Measurements from ENCODE around the gene MCF2L.

The MCF2L gene

GRCh38 chr13:113141601-113141970 lies 172.6 kb downstream of the MCF2L start:
- no peak for DNase-seq

- no peak for DNase-seq
Observed at GRCh38 chr13:113142876-113143275, 173.9 kb downstream of the MCF2L start.

GRCh38 chr13:113143466-113144254 lies 174.6 kb downstream of the MCF2L start:
- no peak for DNase-seq

GRCh38 chr13:113144255-113144629 lies 175.2 kb downstream of the MCF2L start:
- no peak for DNase-seq

- no peak for DNase-seq
Observed at GRCh38 chr13:113145496-113145895, 176.5 kb downstream of the MCF2L start.

DNA sequence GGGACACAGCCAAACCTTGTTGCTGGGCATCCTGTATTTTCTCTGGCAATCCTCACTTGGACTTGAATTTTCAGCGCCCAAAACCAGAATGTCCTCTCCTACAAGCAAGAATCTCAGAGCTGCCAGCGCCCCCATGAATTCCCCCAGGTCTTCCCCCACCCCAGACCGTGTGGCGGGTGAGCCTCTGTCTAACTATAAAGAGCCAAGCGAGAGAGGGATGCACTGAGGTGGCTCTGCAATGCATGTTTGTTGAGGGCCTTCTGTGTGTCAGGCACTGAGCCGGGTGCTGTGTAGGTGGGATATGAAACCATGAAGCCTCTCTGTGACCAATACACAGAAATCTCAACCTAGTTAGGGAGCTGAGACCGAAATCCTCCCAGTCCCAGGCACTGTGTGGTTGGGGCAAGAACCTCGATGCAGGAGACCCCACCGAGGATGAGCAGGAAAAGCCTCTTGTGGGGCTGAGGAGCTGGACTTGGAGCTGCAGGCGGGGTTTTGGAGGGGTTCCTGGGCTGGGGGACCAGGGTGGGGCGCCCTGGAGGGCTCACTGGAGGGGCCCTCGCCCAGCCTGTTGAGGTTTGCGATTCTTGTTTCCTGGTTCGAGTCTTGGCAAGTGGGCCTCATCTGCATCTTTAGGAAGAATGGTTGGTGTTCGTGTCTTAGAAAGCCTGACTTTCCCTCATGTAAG lies 177.0 kb downstream of the MCF2L start:
- no peak for DNase-seq

- DNase-seq = no peak
Observed at GRCh38 chr13:113146750-113147149, 177.7 kb downstream of the MCF2L start.

DNA sequence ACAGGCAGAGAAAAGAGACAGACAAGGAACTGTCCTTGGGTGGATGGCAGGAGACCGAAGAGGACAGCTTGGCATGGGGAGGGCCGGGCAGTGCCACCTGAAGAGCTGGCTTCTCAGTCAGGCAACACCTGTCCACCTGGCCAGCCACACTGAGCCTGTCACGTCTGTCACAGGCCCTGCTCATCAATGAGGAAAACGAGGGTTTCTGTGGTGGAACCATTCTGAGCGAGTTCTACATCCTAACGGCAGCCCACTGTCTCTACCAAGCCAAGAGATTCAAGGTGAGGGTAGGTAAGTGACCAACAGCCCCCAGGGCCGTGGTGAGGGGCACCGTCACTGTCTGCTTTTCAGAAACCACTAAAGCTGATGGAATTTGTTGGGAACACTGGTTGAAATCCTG lies 178.2 kb downstream of the MCF2L start:
- no peak for DNase-seq

GRCh38 chr13:113148407-113148806 lies 179.4 kb downstream of the MCF2L start:
- DNase-seq = no peak

DNA sequence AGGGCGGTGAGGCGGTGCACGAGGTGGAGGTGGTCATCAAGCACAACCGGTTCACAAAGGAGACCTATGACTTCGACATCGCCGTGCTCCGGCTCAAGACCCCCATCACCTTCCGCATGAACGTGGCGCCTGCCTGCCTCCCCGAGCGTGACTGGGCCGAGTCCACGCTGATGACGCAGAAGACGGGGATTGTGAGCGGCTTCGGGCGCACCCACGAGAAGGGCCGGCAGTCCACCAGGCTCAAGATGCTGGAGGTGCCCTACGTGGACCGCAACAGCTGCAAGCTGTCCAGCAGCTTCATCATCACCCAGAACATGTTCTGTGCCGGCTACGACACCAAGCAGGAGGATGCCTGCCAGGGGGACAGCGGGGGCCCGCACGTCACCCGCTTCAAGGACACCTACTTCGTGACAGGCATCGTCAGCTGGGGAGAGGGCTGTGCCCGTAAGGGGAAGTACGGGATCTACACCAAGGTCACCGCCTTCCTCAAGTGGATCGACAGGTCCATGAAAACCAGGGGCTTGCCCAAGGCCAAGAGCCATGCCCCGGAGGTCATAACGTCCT lies 180.0 kb downstream of the MCF2L start:
- no peak for DNase-seq

Data from NCI-H1436 treated with DMSO at 0.1 percent for 48 hours (cell line).